Measurements from ENCODE around the gene DHCR24. TPM values are rescaled to one million over a fixed set of nuclear protein-coding genes. Genes with fewer than 3 reads are reported as not detected.

Gene DHCR24
- polyA plus RNA-seq, 1 donor (not counting 4 experiments of a cell fraction or from before 2014, with no cell fraction given), result 363 TPM

DNA sequence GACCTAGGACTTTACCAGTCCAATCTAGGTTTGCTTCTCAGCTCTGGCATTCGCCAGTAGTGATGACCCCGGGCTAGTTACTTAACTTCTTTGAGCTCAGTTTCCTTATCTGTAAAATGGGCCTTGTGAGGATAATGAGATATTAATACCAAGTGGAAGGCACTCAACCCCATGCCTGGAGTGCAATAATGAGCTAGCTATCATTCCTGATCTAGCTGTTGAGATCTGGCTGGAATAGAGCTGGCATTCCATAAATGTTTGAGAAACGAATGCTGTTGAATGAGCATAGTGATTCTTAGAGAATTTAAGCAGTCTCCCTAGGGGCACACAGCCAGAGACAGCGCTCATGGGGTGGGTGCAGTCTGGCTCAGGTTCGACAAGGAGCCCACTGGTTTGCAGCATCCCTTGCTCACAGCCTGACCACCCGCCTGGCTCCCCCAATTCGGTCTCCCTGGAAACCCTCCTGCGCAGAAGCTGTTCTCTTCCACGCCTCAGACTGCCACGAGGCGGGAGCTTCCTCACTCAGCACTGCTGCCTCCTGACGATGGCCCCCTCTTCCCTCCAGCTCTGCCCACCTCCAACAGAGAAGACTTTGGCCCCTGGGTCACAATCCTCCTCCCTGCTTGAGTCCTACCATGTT is 32.5 kb downstream of the DHCR24 start:
- no peak for TF ChIP-seq EZH2 (IDR thresholded peaks at IDR 0.05; ENCODE audit: low read length)
- TF ChIP-seq, protein P1, sequence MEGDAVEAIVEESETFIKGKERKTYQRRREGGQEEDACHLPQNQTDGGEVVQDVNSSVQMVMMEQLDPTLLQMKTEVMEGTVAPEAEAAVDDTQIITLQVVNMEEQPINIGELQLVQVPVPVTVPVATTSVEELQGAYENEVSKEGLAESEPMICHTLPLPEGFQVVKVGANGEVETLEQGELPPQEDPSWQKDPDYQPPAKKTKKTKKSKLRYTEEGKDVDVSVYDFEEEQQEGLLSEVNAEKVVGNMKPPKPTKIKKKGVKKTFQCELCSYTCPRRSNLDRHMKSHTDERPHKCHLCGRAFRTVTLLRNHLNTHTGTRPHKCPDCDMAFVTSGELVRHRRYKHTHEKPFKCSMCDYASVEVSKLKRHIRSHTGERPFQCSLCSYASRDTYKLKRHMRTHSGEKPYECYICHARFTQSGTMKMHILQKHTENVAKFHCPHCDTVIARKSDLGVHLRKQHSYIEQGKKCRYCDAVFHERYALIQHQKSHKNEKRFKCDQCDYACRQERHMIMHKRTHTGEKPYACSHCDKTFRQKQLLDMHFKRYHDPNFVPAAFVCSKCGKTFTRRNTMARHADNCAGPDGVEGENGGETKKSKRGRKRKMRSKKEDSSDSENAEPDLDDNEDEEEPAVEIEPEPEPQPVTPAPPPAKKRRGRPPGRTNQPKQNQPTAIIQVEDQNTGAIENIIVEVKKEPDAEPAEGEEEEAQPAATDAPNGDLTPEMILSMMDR (optimal IDR thresholded peaks at IDR 0.05 in 1 of 3, IDR thresholded peaks at IDR 0.05 in 1 of 3, conservative IDR thresholded peaks at IDR 0.05 in 1 of 3; ENCODE audit: extremely low read depth in 1 of 3, insufficient read depth in 2 of 3, low read length in 3 of 3), result no peak
- Histone ChIP-seq H2AFZ (ENCODE audit: control insufficient read depth, low read length) (no peak overlapping the region), H3K27ac (ENCODE audit: control insufficient read depth, insufficient read depth, low read length) (no peak overlapping the region), H3K79me2 (ENCODE audit: control insufficient read depth, insufficient read depth, low read length) (peaks cover 12% of the 10 kb centered on the region), H3K9me3 (ENCODE audit: control insufficient read depth, low read depth, low read length) (no peaks in the 10 kb centered on the region), H3K4me2 (ENCODE audit: control insufficient read depth, extremely low read depth, insufficient read depth, low read depth, low read length) (no peak overlapping the region), H3K9ac (ENCODE audit: control insufficient read depth, extremely low read depth, insufficient read depth, low read length) (no peak overlapping the region), H3K4me1 (ENCODE audit: control insufficient read depth, extremely low read depth, insufficient read depth, low read length) (peaks cover 23% of the 10 kb centered on the region), H4K20me1 (ENCODE audit: control insufficient read depth, extremely low read depth, insufficient read depth, low read length) (peaks cover 16% of the 10 kb centered on the region), H3K9me1 (ENCODE audit: control insufficient read depth, extremely low read depth, insufficient read depth, low read length) (no peaks in the 10 kb centered on the region), H3K27me3 (ENCODE audit: control insufficient read depth, extremely low read depth, insufficient read depth, low read length) (no peaks in the 10 kb centered on the region), H3K4me3 (ENCODE audit: control insufficient read depth in 2 of 3, extremely low read depth in 1 of 3, insufficient read depth in 2 of 3, low read depth in 1 of 3, low read length in 3 of 3) (no peak overlapping the region), H3K36me3 (ENCODE audit: control insufficient read depth in 2 of 2, extremely low read depth in 1 of 2, insufficient read depth in 2 of 2, low read length in 2 of 2) (peaks cover 69 to 74% of the 10 kb centered on the region in 2 experiments)
- dilution Hi-C loops (cut with MboI; ENCODE audit: extremely low pct_ligation_motif_present, low sequenced_read_pairs), result no loop called here
- DNase-seq (ENCODE audit: low read depth, low spot score), result no peak
- no peak for FAIRE-seq

- Histone ChIP-seq H3K9me3 (ENCODE audit: control insufficient read depth, low read depth, low read length) (no peaks in the 10 kb centered on the region), H3K36me3 (ENCODE audit: control insufficient read depth in 2 of 2, extremely low read depth in 1 of 2, insufficient read depth in 2 of 2, low read length in 2 of 2) (peaks cover 70 to 76% of the 10 kb centered on the region in 2 experiments), H3K79me2 (ENCODE audit: control insufficient read depth, insufficient read depth, low read length) (peaks cover 9% of the 10 kb centered on the region), H4K20me1 (ENCODE audit: control insufficient read depth, extremely low read depth, insufficient read depth, low read length) (peaks cover 19% of the 10 kb centered on the region), H2AFZ (ENCODE audit: control insufficient read depth, low read length) (no peak overlapping the region), H3K4me1 (ENCODE audit: control insufficient read depth, extremely low read depth, insufficient read depth, low read length) (peaks cover 23% of the 10 kb centered on the region), H3K9ac (ENCODE audit: control insufficient read depth, extremely low read depth, insufficient read depth, low read length) (no peak overlapping the region), H3K4me3 (ENCODE audit: control insufficient read depth in 2 of 3, extremely low read depth in 1 of 3, insufficient read depth in 2 of 3, low read depth in 1 of 3, low read length in 3 of 3) (no peak overlapping the region), H3K4me2 (ENCODE audit: control insufficient read depth, extremely low read depth, insufficient read depth, low read depth, low read length) (no peak overlapping the region), H3K27me3 (ENCODE audit: control insufficient read depth, extremely low read depth, insufficient read depth, low read length) (no peaks in the 10 kb centered on the region), H3K9me1 (ENCODE audit: control insufficient read depth, extremely low read depth, insufficient read depth, low read length) (no peaks in the 10 kb centered on the region), H3K27ac (ENCODE audit: control insufficient read depth, insufficient read depth, low read length) (no peak overlapping the region)
- DNase-seq (ENCODE audit: low read depth, low spot score) (no peak), FAIRE-seq (no peak)
- TF ChIP-seq, protein P1 (optimal IDR thresholded peaks at IDR 0.05 in 1 of 3, IDR thresholded peaks at IDR 0.05 in 1 of 3, conservative IDR thresholded peaks at IDR 0.05 in 1 of 3; ENCODE audit: extremely low read depth in 1 of 3, insufficient read depth in 2 of 3, low read length in 3 of 3), result no peak
- TF ChIP-seq EZH2 (IDR thresholded peaks at IDR 0.05; ENCODE audit: low read length), result no peak
- dilution Hi-C loops (cut with MboI; ENCODE audit: extremely low pct_ligation_motif_present, low sequenced_read_pairs), result no loop called here
Measured at GRCh38 chr1:54853793-54854370, 33.1 kb downstream of the DHCR24 start.

Data from keratinocyte (primary cell).